ENCODE measurements around the gene KLF17.

The KLF17 gene

DNA sequence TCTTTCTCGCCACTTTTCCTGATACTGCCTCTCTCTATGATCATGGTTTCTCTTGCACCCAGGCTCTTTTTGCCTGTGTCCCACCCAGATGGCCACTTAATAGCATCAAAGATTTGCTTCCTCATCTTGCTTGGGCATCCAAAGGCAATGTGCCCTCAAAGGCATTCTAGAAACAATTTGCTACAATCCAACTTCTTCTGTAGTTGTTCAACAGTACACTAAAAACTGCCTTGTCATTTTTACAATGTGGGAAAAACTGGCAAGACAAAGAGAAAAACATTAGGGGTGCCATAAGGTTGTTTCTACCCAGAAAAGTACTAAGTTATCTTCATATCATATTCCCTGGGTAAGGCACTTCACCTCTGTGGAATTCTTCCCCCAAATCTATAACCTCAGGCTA is 39.3 kb downstream of the KLF17 start:
- no peak for DNase-seq

DNA sequence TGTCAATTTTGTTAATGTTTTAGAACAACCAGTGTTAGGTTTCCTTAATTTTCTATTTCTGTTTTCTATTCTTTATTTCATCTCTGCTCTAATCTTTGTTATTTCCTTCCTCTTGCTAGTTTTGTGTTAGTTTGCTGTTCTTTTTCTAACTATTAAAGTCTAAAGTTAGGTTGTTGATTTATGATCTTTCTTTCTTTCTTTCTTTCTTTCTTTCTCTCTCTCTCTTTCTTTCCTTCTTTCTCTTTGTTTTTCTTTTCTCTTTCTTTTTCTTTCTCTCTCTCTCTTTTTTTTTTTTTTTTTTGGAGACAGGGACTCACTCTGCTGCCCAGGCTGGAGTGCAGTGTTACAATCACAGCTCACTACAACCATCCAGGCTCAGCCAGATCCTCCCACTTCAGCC is 40.2 kb downstream of the KLF17 start:
- DNase-seq = no peak

DNA sequence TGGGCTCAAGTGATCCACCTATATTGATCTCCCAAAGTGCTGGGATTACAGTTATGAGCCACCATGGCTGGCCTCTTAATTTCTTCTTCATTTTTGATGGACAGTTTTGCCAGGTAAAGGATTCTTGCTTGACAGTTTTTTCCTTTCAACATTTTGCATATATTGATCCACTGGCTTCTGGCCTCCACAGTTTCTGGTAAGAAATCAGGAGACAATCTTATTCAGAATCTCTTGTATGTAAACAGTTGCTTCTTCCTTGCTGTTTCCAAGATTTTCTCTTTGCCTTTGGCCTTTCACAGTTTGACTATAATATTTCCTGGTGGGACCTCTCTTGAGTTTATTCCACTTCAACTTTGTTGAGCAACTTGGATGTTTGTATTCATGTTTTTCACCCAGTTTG is 42.9 kb downstream of the KLF17 start:
- DNase-seq = no peak

DNA sequence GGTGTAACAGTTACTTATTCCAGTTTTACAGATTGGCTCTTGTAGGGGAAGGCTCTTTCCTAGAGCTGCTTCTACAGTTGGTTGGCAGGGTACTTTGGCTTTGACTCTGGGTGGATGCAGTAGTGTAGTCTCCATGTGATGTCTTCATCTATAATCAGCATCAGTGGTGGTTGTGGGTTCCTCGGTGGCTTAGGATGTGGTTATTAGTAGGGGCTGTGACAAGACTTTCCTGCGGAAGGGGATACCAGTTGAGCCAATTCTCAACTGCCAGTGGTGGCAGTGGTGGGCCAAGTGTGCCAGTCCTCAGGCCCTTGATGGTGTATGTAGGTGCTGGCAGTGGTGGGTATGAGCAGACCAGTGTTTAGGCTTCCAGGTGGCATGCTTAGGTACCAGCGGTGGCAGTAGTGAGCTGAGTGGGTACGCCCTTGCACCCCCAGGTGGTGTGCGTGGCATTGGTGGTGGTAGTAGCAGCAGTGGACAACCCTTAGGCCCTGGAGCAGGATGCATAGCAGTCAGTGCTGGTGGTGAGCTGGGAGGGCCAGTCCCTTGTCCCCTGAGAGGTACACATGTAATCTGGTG is 50.0 kb downstream of the KLF17 start:
- DNase-seq = no peak

DNA sequence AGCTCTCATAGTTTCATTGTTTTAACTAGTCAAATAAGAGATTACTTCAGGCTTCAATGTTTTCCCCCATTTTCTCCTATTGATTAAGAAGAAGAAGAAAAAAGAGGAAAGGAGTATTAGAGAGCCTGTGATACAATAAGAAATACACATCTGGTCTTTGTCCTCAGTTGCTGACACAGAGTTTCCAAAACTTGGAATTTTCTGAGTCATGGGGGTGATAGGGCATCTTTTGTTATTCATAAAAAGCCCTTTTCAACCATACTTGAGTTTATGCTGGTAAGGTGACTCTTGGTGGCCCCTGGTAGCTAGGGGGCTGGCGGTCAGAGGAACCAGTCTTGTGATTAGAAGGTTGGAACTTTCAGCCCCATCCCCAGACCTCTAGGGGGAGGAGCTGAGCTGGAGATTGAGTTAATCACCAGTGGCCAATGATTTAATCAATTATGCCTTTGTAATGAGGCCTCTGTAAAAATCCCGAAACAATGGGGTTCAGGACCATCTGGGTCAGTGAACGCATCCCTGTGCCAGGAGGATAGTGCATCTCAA is 51.7 kb downstream of the KLF17 start:
- no peak for DNase-seq

DNA sequence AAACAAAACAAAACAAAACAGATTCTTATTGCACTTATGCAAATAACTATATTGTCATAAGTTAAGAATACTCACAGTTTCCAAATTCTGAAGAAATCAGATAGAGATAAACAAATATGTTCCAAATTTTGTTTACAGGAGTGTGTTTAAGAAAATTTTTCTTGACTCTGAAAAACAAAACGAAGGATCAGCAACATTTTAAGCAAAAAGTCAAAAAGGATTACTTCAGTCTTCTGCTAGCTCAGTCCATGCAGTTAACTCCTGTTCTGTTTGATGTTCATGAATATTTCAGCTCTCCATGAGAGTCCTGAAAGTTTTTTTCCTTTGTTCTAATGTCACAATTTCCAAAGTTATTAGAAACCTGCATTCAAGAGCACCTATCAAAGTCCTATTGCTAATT is 56.0 kb downstream of the KLF17 start:
- DNase-seq = no peak
